Fibroblast of lung (primary cell): ENCODE measurements around the gene CACNA2D3.

Experiments
- CTCF ChIP-seq, 2 donors: IDR thresholded peaks in 1 of 2; conservative IDR thresholded peaks in 1 of 2; 1 replicate in 1 of 2; 2 replicates in 1 of 2; pipeline ENCODE4 v1.5.1; 2011 to 2012; ENCODE audit warnings: low read length in 2 of 2, control low read depth in 1 of 2, inconsistent platforms in 1 of 2, low read depth in 1 of 2, mild to moderate bottlenecking in 1 of 2
- EZH2 ChIP-seq: IDR thresholded peaks from 2 replicates; pipeline ENCODE4 v1.5.1; 2012; ENCODE audit warnings: low read length, control low read depth, mild to moderate bottlenecking; ENCODE audit errors: missing control alignments

GRCh38 chr3:54955941-54956340 lies 833.6 kb downstream of the CACNA2D3 start:
- TF ChIP-seq CTCF (conservative IDR thresholded peaks at IDR 0.05 in 1 of 2, IDR thresholded peaks at IDR 0.05 in 1 of 2; ENCODE audit: low read depth in 1 of 2, low read length in 2 of 2) (no peak), EZH2 (no peak)
